NCI-H1092 (cell line): Measurements from ENCODE around the gene CEP112.
"Not testable (repeated sequence)": the region's sequence is repeated elsewhere in the genome, so short reads cannot be mapped to it uniquely, and the experiment has no call there.

Experiments used
- DNase-seq: peaks from one replicate; lab custom pipeline; 2025; lab: John Stamatoyannopoulos, UW

Gene CEP112

DNA sequence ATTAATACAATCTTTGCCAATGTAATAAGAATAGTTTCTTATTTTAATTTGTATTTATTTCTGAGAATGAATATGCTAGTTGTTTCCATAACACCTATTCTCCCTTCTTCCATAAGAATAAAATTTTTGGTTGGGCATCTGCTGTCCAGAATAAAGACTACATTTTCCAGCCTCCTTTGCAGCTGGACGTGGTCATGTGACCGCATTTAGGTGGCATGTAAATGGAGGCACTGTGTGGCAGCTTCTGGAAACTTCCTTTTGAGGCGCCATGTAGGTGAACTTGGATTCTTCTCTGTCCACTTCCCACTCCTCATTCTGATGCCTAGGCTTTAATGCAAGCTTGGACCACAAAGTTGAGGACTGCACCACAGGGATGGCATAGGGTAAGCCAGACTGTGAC lies 415.0 kb downstream of the CEP112 start:
- no peak for DNase-seq

DNA sequence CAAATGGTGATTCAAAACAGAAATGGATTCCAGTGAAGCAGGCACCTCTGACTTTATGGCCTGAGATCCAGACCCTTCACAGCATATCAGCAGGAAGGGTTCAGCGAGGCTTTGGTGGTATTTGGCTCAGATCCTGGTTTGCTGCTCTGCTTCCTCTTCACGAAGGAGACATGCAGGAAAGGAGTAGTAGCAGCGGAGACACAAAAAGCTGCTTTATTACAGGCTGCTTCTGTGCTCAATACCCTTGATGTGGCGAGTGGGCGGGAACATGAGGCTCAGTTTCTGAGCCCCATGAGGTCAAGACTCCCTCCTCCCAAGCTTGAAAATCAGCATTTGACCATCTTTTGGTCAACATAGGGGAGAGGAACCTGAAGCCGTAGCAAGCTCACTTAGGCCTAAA lies 417.1 kb downstream of the CEP112 start:
- DNase-seq: no peak

- DNase-seq: no peak
Observed at GRCh38 chr17:65772989-65773388, 418.9 kb downstream of the CEP112 start.

DNA sequence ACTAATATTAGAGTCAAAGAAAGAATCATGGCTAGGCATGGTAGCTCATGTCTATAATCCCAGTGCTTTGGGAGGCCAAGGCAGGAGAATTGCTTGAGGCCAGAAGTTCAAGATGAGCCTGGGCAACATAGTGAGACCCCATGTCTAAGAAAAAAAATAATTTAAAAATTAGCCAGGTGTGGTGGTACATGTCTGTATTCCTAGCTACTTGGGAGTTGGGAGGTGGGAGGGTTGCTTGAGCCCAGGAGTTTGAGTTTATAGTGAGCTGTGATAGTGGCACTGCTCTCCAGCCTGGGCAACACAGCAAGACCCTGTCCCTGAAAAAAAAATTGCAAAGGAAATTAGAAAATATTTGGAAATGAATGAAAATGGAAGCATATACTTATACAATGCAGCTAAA lies 420.2 kb downstream of the CEP112 start:
- no peak for DNase-seq

DNA sequence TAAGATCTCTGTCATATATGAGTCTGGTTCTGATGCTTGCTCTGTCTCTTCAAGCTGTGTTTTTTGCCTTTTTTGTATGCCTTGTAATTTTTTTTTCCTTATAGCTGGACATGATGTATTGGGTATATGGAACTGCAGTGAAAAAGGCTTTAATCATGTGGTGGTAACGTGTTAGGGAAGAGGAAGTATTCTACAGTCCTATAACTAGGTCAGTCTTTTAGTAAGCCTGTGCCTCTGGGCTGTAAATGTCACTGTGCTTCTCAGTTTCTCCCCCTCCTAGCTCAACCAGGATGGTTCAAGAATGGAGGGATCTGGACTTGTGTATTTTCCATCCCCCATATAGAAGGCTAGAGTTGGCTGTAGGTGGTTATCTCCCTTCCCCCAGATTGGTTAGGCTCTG lies 428.1 kb downstream of the CEP112 start:
- DNase-seq: no peak

- DNase-seq: no peak
Observed at GRCh38 chr17:65762973-65763372, 429.0 kb downstream of the CEP112 start.

DNA sequence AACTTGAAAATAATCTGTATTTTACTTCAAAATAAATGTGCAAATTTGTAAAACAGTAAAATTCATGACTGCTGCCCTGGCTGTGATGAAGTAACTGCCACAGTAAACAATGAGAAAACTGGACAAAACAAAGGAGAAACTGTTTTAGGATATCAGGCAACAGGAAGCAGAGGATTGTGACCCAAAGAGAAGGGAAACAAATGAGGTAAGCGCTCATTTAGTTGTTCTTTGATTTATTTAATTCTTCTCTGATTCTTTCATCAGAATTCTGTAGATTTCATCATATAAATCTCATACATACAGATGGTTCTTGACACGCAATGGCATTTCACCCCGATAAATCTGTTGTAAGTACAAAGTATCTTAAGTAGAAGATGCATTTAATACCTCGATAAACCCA lies 432.4 kb downstream of the CEP112 start:
- no peak for DNase-seq

DNA sequence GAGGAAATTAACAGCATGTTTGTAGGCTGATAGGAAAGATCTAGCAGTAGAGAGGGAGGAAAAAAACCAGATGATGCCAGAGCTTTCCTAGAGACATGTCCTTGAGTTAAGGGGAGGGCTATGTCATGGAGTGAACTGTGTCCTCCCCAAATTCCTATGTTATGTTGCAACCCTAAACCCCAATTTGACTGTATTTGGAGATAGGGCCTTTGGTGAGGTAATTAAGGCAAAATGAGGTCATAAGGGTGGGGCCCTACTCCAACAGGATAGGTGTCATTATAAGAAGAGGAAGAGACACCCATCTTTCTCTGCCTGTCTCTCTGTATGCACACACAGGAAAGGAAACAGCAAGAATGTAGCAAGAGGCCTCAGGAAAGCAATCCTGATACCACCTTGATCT lies 435.2 kb downstream of the CEP112 start:
- no peak for DNase-seq

- DNase-seq: no peak
Observed at GRCh38 chr17:65755799-65756198, 436.1 kb downstream of the CEP112 start.

DNA sequence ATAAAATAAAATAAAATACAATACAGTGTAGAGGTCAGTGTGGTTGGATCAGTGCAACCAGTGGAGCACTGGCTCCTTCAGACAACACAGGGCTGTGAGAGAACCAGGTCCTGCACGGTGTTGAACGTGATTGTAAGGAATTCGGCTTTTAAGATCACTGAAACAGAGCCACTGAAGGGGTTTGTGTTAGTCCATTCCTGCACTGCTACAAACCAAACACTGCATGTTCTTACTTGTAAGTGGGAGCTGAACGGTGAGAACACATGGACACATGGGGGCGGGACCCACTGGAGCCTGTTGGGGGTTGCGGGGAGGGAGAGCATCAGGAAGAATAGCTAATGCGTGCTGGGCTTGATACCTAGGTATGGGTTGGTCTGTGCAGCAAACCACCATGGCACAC lies 437.3 kb downstream of the CEP112 start:
- no peak for DNase-seq

- DNase-seq: no peak
Observed at GRCh38 chr17:65754081-65754480, 437.9 kb downstream of the CEP112 start.

- no peak for DNase-seq
Observed at GRCh38 chr17:65753348-65753747, 438.6 kb downstream of the CEP112 start.

DNA sequence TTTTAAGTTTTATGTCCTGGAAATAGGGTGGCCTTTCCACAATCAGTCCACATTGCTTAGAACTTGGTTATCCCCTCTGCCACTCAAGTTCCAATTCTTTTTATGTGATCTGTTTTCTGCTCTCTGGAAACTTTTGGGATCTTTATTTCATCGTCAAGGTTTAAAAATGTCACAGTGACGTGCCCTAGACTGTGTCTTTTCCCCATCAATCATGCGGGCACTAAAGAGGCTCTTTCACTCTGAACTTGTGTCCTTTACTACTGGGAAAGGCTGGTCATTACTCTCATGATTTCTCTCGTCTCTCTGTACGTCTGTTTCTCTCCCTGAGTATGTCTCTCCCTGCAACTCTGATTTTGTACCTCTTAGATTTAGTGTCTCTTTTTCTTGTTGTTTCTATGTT lies 440.7 kb downstream of the CEP112 start:
- DNase-seq: no peak

- peak; percentile 55 for DNase-seq
Observed at GRCh38 chr17:65750631-65751115, 441.3 kb downstream of the CEP112 start.

DNA sequence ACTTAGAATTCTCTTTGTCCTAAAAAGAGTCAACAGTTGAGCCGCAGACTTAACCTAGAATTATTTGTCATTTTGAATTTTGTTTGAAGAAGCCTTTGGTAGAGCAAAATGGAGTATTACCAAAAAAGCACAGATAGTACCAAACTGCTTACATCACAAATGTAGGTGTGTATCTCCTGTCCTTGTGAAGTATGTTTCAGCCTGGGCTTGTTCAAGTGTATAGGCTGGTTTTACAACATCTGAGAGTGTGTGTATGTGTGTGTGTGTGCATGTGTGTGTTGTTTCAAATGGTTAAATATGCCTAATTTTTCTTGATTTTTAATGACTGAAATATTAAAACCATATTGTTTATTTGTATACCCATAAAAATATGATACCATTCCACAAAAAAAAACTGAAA lies 441.8 kb downstream of the CEP112 start:
- DNase-seq: no peak

- no peak for DNase-seq
Observed at GRCh38 chr17:65749479-65749878, 442.5 kb downstream of the CEP112 start.

GRCh38 chr17:65745241-65745640 lies 446.7 kb downstream of the CEP112 start:
- DNase-seq: no peak

GRCh38 chr17:65743308-65743655 lies 448.7 kb downstream of the CEP112 start:
- no peak for DNase-seq

DNA sequence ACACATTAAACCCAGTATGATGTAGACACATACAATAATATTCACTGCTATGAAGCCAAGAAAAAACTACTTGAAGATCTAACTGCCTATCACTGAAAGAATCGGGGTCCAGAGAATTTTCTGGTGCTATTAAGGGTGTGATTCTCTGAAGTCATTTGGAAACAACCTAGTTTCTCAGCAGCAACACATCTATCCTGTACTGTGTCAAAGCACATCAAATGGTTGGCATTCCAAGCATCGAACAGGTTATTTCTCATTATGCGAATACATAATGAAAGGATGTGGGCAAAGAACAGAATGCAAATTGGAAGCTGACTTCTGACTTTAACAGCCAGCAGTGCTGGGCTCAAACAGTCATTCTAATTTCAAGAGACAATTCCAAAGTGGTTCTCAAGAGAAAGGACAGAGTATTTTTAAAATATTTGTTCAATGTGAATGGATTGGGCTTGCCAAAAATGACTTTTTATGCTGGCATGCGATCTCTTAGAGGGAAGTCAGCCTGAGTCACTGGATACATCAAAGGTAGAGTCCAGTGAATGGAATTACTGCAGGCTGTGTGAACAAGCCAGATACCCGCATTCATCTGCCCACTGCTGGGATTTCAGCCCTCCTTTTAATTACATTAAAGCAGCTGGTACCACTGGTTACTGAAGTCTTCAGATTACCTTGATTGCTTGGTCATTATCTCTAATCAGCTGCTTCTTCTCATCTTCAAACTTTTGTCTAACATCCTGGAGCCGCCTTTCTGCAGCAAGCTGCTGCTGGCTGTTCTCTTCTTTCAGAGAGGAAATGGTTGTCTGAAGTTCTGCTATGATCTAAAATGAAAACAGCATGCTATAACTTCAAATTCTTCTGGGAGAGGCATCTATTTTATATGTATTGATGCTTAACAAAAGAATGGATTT lies 449.3 kb downstream of the CEP112 start:
- no peak for DNase-seq

GRCh38 chr17:65741710-65742109 lies 450.2 kb downstream of the CEP112 start:
- DNase-seq: no peak

DNA sequence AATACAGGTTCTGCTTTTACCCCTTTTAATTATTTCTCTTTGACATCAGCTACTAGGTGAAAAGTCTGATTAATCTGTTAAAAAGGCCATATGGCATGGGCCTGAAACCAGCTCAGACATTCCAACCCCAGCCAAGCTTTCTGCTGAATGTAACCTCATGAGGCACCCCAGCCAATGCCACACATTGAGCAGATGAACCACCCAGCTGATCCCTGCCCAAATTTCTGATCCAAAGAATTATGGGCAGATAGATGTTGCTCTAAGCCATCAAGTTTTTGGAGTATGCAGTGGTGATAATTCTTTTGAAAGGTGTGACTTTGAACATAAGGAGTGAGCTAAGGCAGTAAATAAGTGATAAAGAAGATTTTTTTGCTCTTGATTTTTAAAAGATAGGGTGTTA lies 452.9 kb downstream of the CEP112 start:
- DNase-seq: no peak

- DNase-seq: no peak
Observed at GRCh38 chr17:65737451-65737850, 454.5 kb downstream of the CEP112 start.

DNA sequence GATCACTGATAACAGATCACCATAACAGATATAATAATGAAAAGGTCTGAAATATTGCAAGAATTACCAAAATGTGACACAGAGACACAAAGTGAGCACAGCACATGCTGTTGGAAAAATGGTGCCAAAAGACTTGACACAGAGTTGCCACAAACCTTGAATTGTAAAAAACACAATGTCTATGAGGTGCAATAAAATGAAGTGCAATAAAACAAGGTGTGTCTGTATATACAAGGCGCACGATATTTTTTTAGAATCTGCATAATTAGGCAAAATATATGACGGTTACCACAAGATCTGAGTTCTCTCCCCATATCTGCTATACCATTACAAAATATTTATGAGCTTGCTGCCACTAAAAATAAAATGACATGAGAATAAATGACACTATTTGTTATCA lies 458.6 kb downstream of the CEP112 start:
- DNase-seq: no peak

DNA sequence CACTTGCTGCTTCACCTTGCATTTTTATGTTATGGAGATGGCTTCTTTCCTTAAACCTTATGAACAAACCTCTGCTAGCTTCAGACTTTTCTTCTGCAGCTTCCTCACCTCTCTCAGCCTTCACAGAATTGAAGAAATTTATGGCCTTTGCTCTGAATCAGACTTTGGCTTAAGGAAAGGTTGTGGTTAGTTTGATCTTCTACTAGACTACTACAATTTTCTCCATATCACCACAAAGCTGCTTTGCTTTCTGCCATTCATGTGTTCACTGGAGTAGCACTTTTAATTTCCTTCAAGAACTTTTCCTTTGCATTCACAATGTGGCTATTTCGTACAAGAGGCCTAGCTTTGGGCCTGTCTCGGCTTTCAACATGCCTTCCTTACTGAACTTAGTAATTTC lies 459.3 kb downstream of the CEP112 start:
- not testable (repeated sequence) for DNase-seq
